ENCODE measurements around the gene PLPP3. TPM values are rescaled to one million over a fixed set of nuclear protein-coding genes. Genes with fewer than 3 reads are reported as not detected.

The PLPP3 gene
- total and polyA plus RNA-seq, 2 of the 8 experiments (the other 6 are each of a cell fraction or from before 2014, with no cell fraction given) = 33.2 to 42.0 TPM

GRCh38 chr1:56539520-56539931, 39.8 kb downstream of the PLPP3 start:
- H2BK120ac ChIP-seq (replicated peaks; ENCODE audit: low read depth, low read length) = no peak overlapping the region
- H3K9ac ChIP-seq (replicated peaks in 1 of 4; ENCODE audit: extremely low read depth in 1 of 4, low read depth in 3 of 4, low read length in 3 of 4) = no peak overlapping the region
- H3K23me2 ChIP-seq (ENCODE audit: low read depth, low read length) = no peaks in the 10 kb centered on the region
- H3K4me2 ChIP-seq (ENCODE audit: insufficient read depth in 1 of 2, low read depth in 2 of 2, low read length in 2 of 2) = no peak overlapping the region
- POLR2A ChIA-PET (ENCODE audit: partially characterized antibody) = interaction anchor here (0.8 to 3.4 kb wide), 5 partner anchors 8 to 25 kb away, joined by 3 to 11 read pairs (median 4); no protein-coding TSS in a partner anchor
- peaks cover 25 to 74% of the 10 kb centered on the region in 2 experiments; a peak in 3 of 4 replicates for H3K79me2 ChIP-seq (ENCODE audit: control insufficient read depth in 1 of 2, insufficient read depth in 2 of 2, low read length in 2 of 2)
- peaks cover 15 to 42% (median 39%) of the 10 kb centered on the region in 4 experiments for H3K4me1 ChIP-seq (replicated peaks in 1 of 4; ENCODE audit: control insufficient read depth in 3 of 4, insufficient read depth in 4 of 4, low read length in 3 of 4)
- H3K56ac ChIP-seq (replicated peaks; ENCODE audit: insufficient read length, low read depth, low read length) = no peak overlapping the region
- H3K18ac ChIP-seq (ENCODE audit: extremely low read depth, low read length) = no peak overlapping the region
- no peak overlapping the region for H3K4ac ChIP-seq (replicated peaks; ENCODE audit: insufficient read length, low read depth, low read length)
- no peak overlapping the region for H3K27ac ChIP-seq (ENCODE audit: low read depth, low read length)
- FAIRE-seq (no peak), DNase-seq (ENCODE audit: low read depth in 1 of 2, low spot score in 2 of 2) (no peak)
- H4K8ac ChIP-seq (ENCODE audit: extremely low read depth, insufficient read depth, low read length) = no peak overlapping the region
- H3K23ac ChIP-seq (ENCODE audit: insufficient read length) = no peak overlapping the region
- H2AK5ac ChIP-seq (ENCODE audit: low read depth, low read length) = no peak overlapping the region
- H3K9me3 ChIP-seq (ENCODE audit: insufficient read depth in 2 of 2, low read depth in 1 of 2, low read length in 1 of 2) = no peaks in the 10 kb centered on the region
- H2BK12ac ChIP-seq (ENCODE audit: low read depth, low read length) = no peak overlapping the region
- no peak overlapping the region for H2BK15ac ChIP-seq (ENCODE audit: low read length)
- CTCF ChIA-PET (ENCODE audit: partially characterized antibody) = interaction anchor here (1.0 kb wide), 1 partner anchor 26 kb away, joined by 3 read pairs; no protein-coding TSS in a partner anchor
- H3K36me3 ChIP-seq (ENCODE audit: control insufficient read depth in 2 of 4, insufficient read depth in 4 of 4, low read length in 3 of 4) = peaks cover 0 to 24% (median 8%) of the 10 kb centered on the region in 4 experiments; a peak in 7 of 8 replicates
- H4K91ac ChIP-seq (replicated peaks; ENCODE audit: insufficient read length, low read length) = no peak overlapping the region
- H3K14ac ChIP-seq (ENCODE audit: insufficient read length) = no peak overlapping the region
- no peak overlapping the region; the same call in 1 of the 2 replicates for H2BK20ac ChIP-seq (ENCODE audit: low read length)
- peaks cover 6% of the 10 kb centered on the region for H3K79me1 ChIP-seq (ENCODE audit: low read depth, low read length)
- H4K5ac ChIP-seq (ENCODE audit: insufficient read length, low read depth, low read length) = no peak overlapping the region
- H3K27me3 ChIP-seq (replicated peaks in 1 of 4; ENCODE audit: control insufficient read depth in 3 of 4, extremely low read depth in 1 of 4, insufficient read depth in 3 of 4, low read length in 3 of 4) = no peaks in the 10 kb centered on the region
- H2BK5ac ChIP-seq (ENCODE audit: low read depth, low read length) = no peak overlapping the region
- H4K20me1 ChIP-seq (replicated peaks in 1 of 2; ENCODE audit: control insufficient read depth in 1 of 2, insufficient read depth in 2 of 2, low read length in 2 of 2) = no peaks in the 10 kb centered on the region
- H3K4me3 ChIP-seq (ENCODE audit: extremely low read depth in 1 of 4, insufficient read depth in 2 of 4, low read depth in 3 of 4, low read length in 4 of 4) = no peak overlapping the region
- TF ChIP-seq TAF7 (optimal IDR thresholded peaks at IDR 0.05; ENCODE audit: borderline replicate concordance, low read depth, low read length) = no peak
- no peak for TF ChIP-seq NANOG (IDR thresholded peaks at IDR 0.05; ENCODE audit: insufficient read depth, low read depth, low read length, poor library complexity, severe bottlenecking)
- TF ChIP-seq CTBP2 (IDR thresholded peaks at IDR 0.05; ENCODE audit: borderline replicate concordance, insufficient read depth, insufficient read length, low read length) = no peak
- no peak for TF ChIP-seq CEBPB (IDR thresholded peaks at IDR 0.05; ENCODE audit: low read depth, low read length)
- TF ChIP-seq RFX5 (IDR thresholded peaks at IDR 0.05; ENCODE audit: borderline replicate concordance, low read depth, low read length) = no peak
- no peak for TF ChIP-seq ATF2 (IDR thresholded peaks at IDR 0.05; ENCODE audit: low read length)
- no peak for TF ChIP-seq EGR1 (IDR thresholded peaks at IDR 0.05; ENCODE audit: borderline replicate concordance, low read depth, low read length)
- TF ChIP-seq FOSL1 (IDR thresholded peaks at IDR 0.05; ENCODE audit: insufficient read depth, low read depth, low read length) = no peak
- TF ChIP-seq POLR2AphosphoS5 (IDR thresholded peaks at IDR 0.05; ENCODE audit: low read depth, low read length) = no peak
- TF ChIP-seq SP4 (IDR thresholded peaks at IDR 0.05; ENCODE audit: low read length) = no peak
- no peak for TF ChIP-seq RNF2 (IDR thresholded peaks at IDR 0.05; ENCODE audit: borderline replicate concordance, low read depth, low read length, missing control alignments, poor library complexity, severe bottlenecking)
- TF ChIP-seq CHD1 (IDR thresholded peaks at IDR 0.05; ENCODE audit: low read depth, low read length) = no peak
- H2AFZ ChIP-seq (ENCODE audit: low read length) = no peak overlapping the region
- WGBS, 2 experiments (ENCODE audit: extremely low coverage in 1 of 2, insufficient coverage in 1 of 2, insufficient read length in 1 of 2, insufficient replicate concordance in 2 of 2, low coverage in 1 of 2, low lambda C conversion rate in 2 of 2, missing lambda C conversion rate in 1 of 2) = 42% methylated on average over 2 of the region's 2 CpGs; no CpG with 5 or more reads in 1 of the 2 experiments

Data from H1 (cell line).